ENCODE results near the gene MAP7D1. TPM values are rescaled to one million over a fixed set of nuclear protein-coding genes. Genes with fewer than 3 reads are reported as not detected.

Gene MAP7D1
- total RNA-seq, result 153 and 226 TPM in 2 replicates

GRCh38 chr1:36155408-36156328 lies at the start of gene MAP7D1:
Gene MAP7D1 (plus strand): TSS chr1:36156160. CDS start chr1:36156418, 258 bp downstream.

GRCh38 chr1:36125129-36125991 lies 30.6 kb upstream of the MAP7D1 start, which contains the start of gene COL8A2:
Gene COL8A2 (minus strand): TSS chr1:36125222. CDS start chr1:36100242, 24,980 bp downstream.

GRCh38 chr1:36149237-36149972 lies 6.6 kb upstream of the MAP7D1 start, which contains the start of gene TRAPPC3:
Gene TRAPPC3 (minus strand): TSS chr1:36149486. CDS start chr1:36149378, 108 bp downstream.

GRCh38 chr1:36223996-36224536 lies 68.1 kb downstream of the MAP7D1 start, which contains the start of gene THRAP3:
Gene THRAP3 (plus strand): TSS chr1:36224443. CDS start chr1:36282564, 58,121 bp downstream.

Other genes starting within 250 kb of the MAP7D1 start
- 4.2 and 6.0 TPM in 2 replicates for gene AGO3, start 225.1 kb upstream of the MAP7D1 start, total RNA-seq
- gene TEKT2, start 72.1 kb upstream of the MAP7D1 start, total RNA-seq, result 0.33 and 0.51 TPM in 2 replicates
- 47.8 and 53.0 TPM in 2 replicates for gene ADPRS, start 67.3 kb upstream of the MAP7D1 start, total RNA-seq
- 1.5 and 5.7 TPM in 2 replicates for gene COL8A2, start 30.9 kb upstream of the MAP7D1 start, total RNA-seq
- 60.6 and 64.2 TPM in 2 replicates for gene TRAPPC3, start 6.7 kb upstream of the MAP7D1 start, total RNA-seq
- gene THRAP3, start 68.3 kb downstream of the MAP7D1 start, total RNA-seq, result 79.4 and 108 TPM in 2 replicates
- gene SH3D21, start 150.2 kb downstream of the MAP7D1 start, total RNA-seq, result 3.5 and 3.7 TPM in 2 replicates
- gene EVA1B, start 167.5 kb downstream of the MAP7D1 start, total RNA-seq, result 234 and 597 TPM in 2 replicates
- gene STK40, start 229.8 kb downstream of the MAP7D1 start, total RNA-seq, result 24.8 and 25.1 TPM in 2 replicates
- 45.0 and 56.5 TPM in 2 replicates for gene LSM10, start 241.7 kb downstream of the MAP7D1 start, total RNA-seq

Measured in mesangial cell (primary cell).